ENCODE measurements around the gene ODAD2. TPM values are rescaled to one million over a fixed set of nuclear protein-coding genes. Genes with fewer than 3 reads are reported as not detected.

The ODAD2 gene
- total and polyA plus RNA-seq, 2 donors (not counting 3 experiments of a cell fraction or from before 2014, with no cell fraction given), result 1.1 to 4.4 TPM

DNA sequence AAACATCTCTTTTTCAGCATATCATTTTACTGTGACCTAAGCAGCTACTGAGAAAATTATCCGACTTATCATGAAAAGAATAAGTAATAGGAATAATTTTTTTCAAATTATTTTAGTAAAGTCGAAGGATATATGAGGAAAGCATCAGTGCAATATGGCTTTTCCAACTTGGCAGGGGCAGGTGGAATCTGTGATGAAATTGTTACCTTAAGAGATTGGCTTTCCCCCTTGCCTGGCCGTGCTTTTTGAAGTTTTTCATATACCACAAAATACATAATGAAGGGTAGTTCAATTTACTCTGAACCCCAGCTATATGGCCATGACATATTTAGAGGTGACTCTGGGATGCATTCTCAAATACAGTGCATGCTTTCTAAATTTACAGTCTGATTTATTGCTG lies 166.1 kb downstream of the ODAD2 start:
- no peak overlapping the region for H3K4me3 ChIP-seq (replicated peaks in 1 of 3; ENCODE audit: insufficient read depth in 1 of 3, low read depth in 1 of 3, low read length in 3 of 3)
- H3K4me1 ChIP-seq (ENCODE audit: control insufficient read depth, extremely low read depth, insufficient read depth, low read length), result no peaks in the 10 kb centered on the region
- TF ChIP-seq, protein P1, sequence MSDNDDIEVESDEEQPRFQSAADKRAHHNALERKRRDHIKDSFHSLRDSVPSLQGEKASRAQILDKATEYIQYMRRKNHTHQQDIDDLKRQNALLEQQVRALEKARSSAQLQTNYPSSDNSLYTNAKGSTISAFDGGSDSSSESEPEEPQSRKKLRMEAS (IDR thresholded peaks at IDR 0.05; ENCODE audit: insufficient read depth, insufficient read length), result no peak
- no peak for TF ChIP-seq GATA2 (IDR thresholded peaks at IDR 0.05; ENCODE audit: insufficient read depth, insufficient read length, low read depth, low read length)
- TF ChIP-seq MYC (IDR thresholded peaks at IDR 0.05; ENCODE audit: low read depth, low read length), result no peak
- TF ChIP-seq POLR2A (IDR thresholded peaks at IDR 0.05; ENCODE audit: low read depth, low read length), result no peak
- TF ChIP-seq FOS (IDR thresholded peaks at IDR 0.05; ENCODE audit: borderline replicate concordance, insufficient read depth, low read length), result no peak
- TF ChIP-seq, protein P2, sequence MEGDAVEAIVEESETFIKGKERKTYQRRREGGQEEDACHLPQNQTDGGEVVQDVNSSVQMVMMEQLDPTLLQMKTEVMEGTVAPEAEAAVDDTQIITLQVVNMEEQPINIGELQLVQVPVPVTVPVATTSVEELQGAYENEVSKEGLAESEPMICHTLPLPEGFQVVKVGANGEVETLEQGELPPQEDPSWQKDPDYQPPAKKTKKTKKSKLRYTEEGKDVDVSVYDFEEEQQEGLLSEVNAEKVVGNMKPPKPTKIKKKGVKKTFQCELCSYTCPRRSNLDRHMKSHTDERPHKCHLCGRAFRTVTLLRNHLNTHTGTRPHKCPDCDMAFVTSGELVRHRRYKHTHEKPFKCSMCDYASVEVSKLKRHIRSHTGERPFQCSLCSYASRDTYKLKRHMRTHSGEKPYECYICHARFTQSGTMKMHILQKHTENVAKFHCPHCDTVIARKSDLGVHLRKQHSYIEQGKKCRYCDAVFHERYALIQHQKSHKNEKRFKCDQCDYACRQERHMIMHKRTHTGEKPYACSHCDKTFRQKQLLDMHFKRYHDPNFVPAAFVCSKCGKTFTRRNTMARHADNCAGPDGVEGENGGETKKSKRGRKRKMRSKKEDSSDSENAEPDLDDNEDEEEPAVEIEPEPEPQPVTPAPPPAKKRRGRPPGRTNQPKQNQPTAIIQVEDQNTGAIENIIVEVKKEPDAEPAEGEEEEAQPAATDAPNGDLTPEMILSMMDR (IDR thresholded peaks at IDR 0.05; ENCODE audit: extremely low read depth in 1 of 2, insufficient read depth in 1 of 2, low read depth in 1 of 2, low read length in 2 of 2), result no peak
- no peak for TF ChIP-seq EZH2 (IDR thresholded peaks at IDR 0.05; ENCODE audit: borderline replicate concordance, low read depth, low read length, severe bottlenecking)
- no peak for TF ChIP-seq POLR2AphosphoS5 (IDR thresholded peaks at IDR 0.05; ENCODE audit: insufficient read depth, low read depth, low read length)
- no peak for TF ChIP-seq JUN (IDR thresholded peaks at IDR 0.05; ENCODE audit: borderline replicate concordance, insufficient read depth, insufficient read length, low read depth)
- CTCF ChIA-PET, result interaction anchor here (1.3 kb wide), 1 partner anchor 409 kb away, joined by 3 read pairs; no protein-coding TSS in a partner anchor
- DNase-seq (ENCODE audit: low read depth, low spot score), result no peak
- intact Hi-C loops (cut with micrococcal nuclease) (no loop called here), dilution Hi-C loops (cut with MboI; ENCODE audit: extremely low pct_ligation_motif_present, low sequenced_read_pairs) (no loop called here)
- H4K20me1 ChIP-seq (replicated peaks; ENCODE audit: control insufficient read depth, extremely low read depth, insufficient read depth, low read length), result no peaks in the 10 kb centered on the region
- H3K27me3 ChIP-seq (ENCODE audit: control insufficient read depth in 2 of 2, insufficient read depth in 2 of 2, low read length in 2 of 2), result no peaks in the 10 kb centered on the region
- H3K4me2 ChIP-seq (ENCODE audit: insufficient read depth, low read length), result no peak overlapping the region
- no peaks in the 10 kb centered on the region for H3K36me3 ChIP-seq (ENCODE audit: control insufficient read depth in 2 of 2, extremely low read depth in 1 of 2, insufficient read depth in 2 of 2, low read length in 2 of 2)
- no peaks in the 10 kb centered on the region for H3K79me2 ChIP-seq (ENCODE audit: control insufficient read depth, insufficient read depth, low read length)
- no peaks in the 10 kb centered on the region for H3K9me3 ChIP-seq (replicated peaks; ENCODE audit: control insufficient read depth, insufficient read depth, low read length)
- no peak overlapping the region for H3K9ac ChIP-seq (replicated peaks; ENCODE audit: extremely low read depth, insufficient read depth, low read length)
- H3K27ac ChIP-seq (ENCODE audit: insufficient read depth, low read depth, low read length), result no peak overlapping the region
- POLR2A ChIA-PET, result no interaction called here
- no TSS peak for BruUV-seq (replicated peaks)
- FAIRE-seq, result no peak
- no peaks in the 10 kb centered on the region for H3K9me1 ChIP-seq (replicated peaks; ENCODE audit: control insufficient read depth, extremely low read depth, insufficient read depth, low read length)
- H2AFZ ChIP-seq (ENCODE audit: low read depth, low read length), result no peak overlapping the region
